Left cardiac atrium (tissue), 4 donors: ENCODE measurements around the gene LZTS3. TPM values are rescaled to one million over a fixed set of nuclear protein-coding genes. Genes with fewer than 3 reads are reported as not detected.
"Not testable (repeated sequence)": the region's sequence is repeated elsewhere in the genome, so short reads cannot be mapped to it uniquely, and the experiment has no call there.

Experiments used
- ATAC-seq, 2 donors: fragments of 200-7000 bp; cut with Tn5 transposase; one replicate each; pipeline ENCODE4 v1.9.1; 2020; ENCODE audit warnings: mild to moderate bottlenecking in 2 of 2, moderate library complexity in 2 of 2
- DNase-seq: peaks from one replicate; pipeline ENCODE4 v3.0.0-alpha.2; 2020
- intact Hi-C, 2 donors: fragments of 100-400 bp; cut with DNase I; formaldehyde crosslinking; loops; one replicate each; pipeline versions ENCODE4 v1.14.1 to v1.15.1; 2022 to 2023
- total RNA-seq, 2 donors: library from RNA; stranded (reverse); fragmentation: NEBNext Ultra II Directional; extraction: Animal tissue kit (Norgen Biotek cat#: 25700); gene quantifications; one replicate each; pipeline ENCODE4 v1.2.1, GENCODE V29; 2021
- donor health status: DM: no; HTN: yes; CAD: no.
- donor health status: DM: no; HTN: yes; CAD: no; lungs with severe emphysema.
- donor health status: DM: yes; HTN: yes; CAD: no.
- donor health status: Dilated cardiomyopathy.

LZTS3 gene
- total RNA-seq, 2 donors from 2014 or later, result 12.0 to 13.2 TPM

GRCh38 chr20:3158968-3159431 lies 14.3 kb downstream of the LZTS3 start:
- ATAC-seq (peak; percentile 5 to 17), DNase-seq (no peak)
- intact Hi-C loops, result no loop called here

- DNase-seq (no peak), ATAC-seq (no peak)
- intact Hi-C loops, result no loop called here
Observed at GRCh38 chr20:3157817-3158216, 15.5 kb downstream of the LZTS3 start.

GRCh38 chr20:3156811-3157619 lies 16.3 kb downstream of the LZTS3 start:
- ATAC-seq (no peak), DNase-seq (no peak)
- intact Hi-C loops, result no loop called here

GRCh38 chr20:3152057-3152644 lies 21.2 kb downstream of the LZTS3 start:
- ATAC-seq, result peak in 1 of 2 donors; percentile 78
- DNase-seq, intact Hi-C loops: not testable (repeated sequence)

GRCh38 chr20:3150908-3151307 lies 22.4 kb downstream of the LZTS3 start:
- intact Hi-C loops, result no loop called here
- no peak for ATAC-seq
- DNase-seq, result no peak

- intact Hi-C loops, result no loop called here
- ATAC-seq (peak in 1 of 2 donors; percentile 16), DNase-seq (no peak)
Observed at GRCh38 chr20:3146732-3147341, 26.5 kb downstream of the LZTS3 start.

- intact Hi-C loops, result no loop called here
- DNase-seq (no peak), ATAC-seq (no peak)
Observed at GRCh38 chr20:3141757-3142156, 31.6 kb downstream of the LZTS3 start.

- no peak for DNase-seq
- ATAC-seq, result peak in 1 of 2 donors; percentile 69
- intact Hi-C loops, result no loop called here
Observed at GRCh38 chr20:3137492-3137891, 35.9 kb downstream of the LZTS3 start.

- DNase-seq, result no peak
- ATAC-seq, result peak in 1 of 2 donors; percentile 36
- intact Hi-C loops, result no loop called here
Observed at GRCh38 chr20:3135507-3136070, 37.8 kb downstream of the LZTS3 start.

GRCh38 chr20:3134151-3134550 lies 39.2 kb downstream of the LZTS3 start:
- no peak for DNase-seq
- ATAC-seq, result no peak
- intact Hi-C loops, result no loop called here

GRCh38 chr20:3133155-3133554 lies 40.2 kb downstream of the LZTS3 start:
- ATAC-seq (no peak), DNase-seq (no peak)
- intact Hi-C loops, result no loop called here

GRCh38 chr20:3130051-3130600 lies 43.2 kb downstream of the LZTS3 start:
- ATAC-seq (no peak), DNase-seq (no peak)
- intact Hi-C loops, result no loop called here

- peak in 1 of 2 donors; percentile 24 for ATAC-seq
- no peak for DNase-seq
- intact Hi-C loops, result no loop called here
Observed at GRCh38 chr20:3129094-3129493, 44.3 kb downstream of the LZTS3 start.

- no peak for DNase-seq
- no peak for ATAC-seq
- intact Hi-C loops, result no loop called here
Observed at GRCh38 chr20:3128275-3128984, 44.9 kb downstream of the LZTS3 start.

GRCh38 chr20:3126527-3126859 lies 46.9 kb downstream of the LZTS3 start:
- intact Hi-C loops, result no loop called here
- ATAC-seq, result no peak
- no peak for DNase-seq

- ATAC-seq, DNase-seq, intact Hi-C loops: not testable (repeated sequence)
Observed at GRCh38 chr20:3125776-3126526, 47.4 kb downstream of the LZTS3 start.

- intact Hi-C loops, DNase-seq, ATAC-seq: not testable (repeated sequence)
Observed at GRCh38 chr20:3124773-3125560, 48.4 kb downstream of the LZTS3 start.

- intact Hi-C loops, DNase-seq, ATAC-seq: not testable (repeated sequence)
Observed at GRCh38 chr20:3124163-3124562, 49.2 kb downstream of the LZTS3 start.
